ENCODE data around the gene PRH2. TPM values are rescaled to one million over a fixed set of nuclear protein-coding genes. Genes with fewer than 3 reads are reported as not detected.

The PRH2 gene
- polyA plus RNA-seq, 1 of the 3 experiments (the other 2 are of a cell fraction): not detected

- Histone ChIP-seq H2AFZ (ENCODE audit: low read depth) (no peak within 1 kb of the TSS), H3K79me2 (ENCODE audit: insufficient read depth) (no peaks in the 10 kb centered on the region), H3K9me3 (no peaks in the 10 kb centered on the region), H3F3A (replicated peaks; ENCODE audit: insufficient read depth) (peaks cover 5% of the 10 kb centered on the region), H3K9ac (no peak within 1 kb of the TSS), H3K9me2 (no peaks in the 10 kb centered on the region; the same call in 1 of the 2 replicates), H3K4me1 (ENCODE audit: control insufficient read depth in 1 of 2, insufficient read depth in 2 of 2, low read depth in 1 of 2, low read length in 1 of 2) (peaks cover 0 to 4% of the 10 kb centered on the region in 2 experiments; a peak in 1 of 4 replicates), H4K20me1 (ENCODE audit: insufficient read depth) (no peaks in the 10 kb centered on the region), H3K27ac (ENCODE audit: low read depth in 2 of 2, low read length in 1 of 2) (no peak within 1 kb of the TSS), H3K4me3 (ENCODE audit: low read depth in 2 of 2, low read length in 1 of 2) (no peak within 1 kb of the TSS), H3K27me3 (ENCODE audit: insufficient read depth) (no peaks in the 10 kb centered on the region), H3K36me3 (replicated peaks in 1 of 2; ENCODE audit: control insufficient read depth in 1 of 2, insufficient read depth in 2 of 2, low read length in 1 of 2) (peaks cover 2 to 4% of the 10 kb centered on the region in 2 experiments), H3K4me2 (no peak within 1 kb of the TSS)
- CTCF ChIA-PET: interaction anchor here (1.7 kb wide), 1 partner anchor 260 kb away, joined by 4 read pairs; no protein-coding TSS in a partner anchor
- no peak for TF ChIP-seq YY1 (IDR thresholded peaks at IDR 0.05; ENCODE audit: low read depth)
- POLR2A ChIA-PET: no interaction called here
- WGBS (ENCODE audit: low lambda C conversion rate): 52% methylated on average over 1 of the region's 1 CpG
- DNase-seq: no peak
These were observed 10.1 kb downstream of the PRH2 start, which contains the start of gene TAS2R14 for GRCh38 chr12:10939163-10939562. Gene TAS2R14, minus strand, starts transcription at chr12:10939263. Its CDS starts 56 bp downstream, at chr12:10939207.

GRCh38 chr12:10940389-10940788, 11.4 kb downstream of the PRH2 start:
- H3K27ac ChIP-seq (ENCODE audit: low read depth in 2 of 2, low read length in 1 of 2): no peak overlapping the region

More at GRCh38 chr12:10940389-10940788, 11.4 kb downstream of the PRH2 start:
- no peak overlapping the region for H3K4me2 ChIP-seq
- peaks cover 5% of the 10 kb centered on the region for H3F3A ChIP-seq (replicated peaks; ENCODE audit: insufficient read depth)
- TF ChIP-seq, protein P1, sequence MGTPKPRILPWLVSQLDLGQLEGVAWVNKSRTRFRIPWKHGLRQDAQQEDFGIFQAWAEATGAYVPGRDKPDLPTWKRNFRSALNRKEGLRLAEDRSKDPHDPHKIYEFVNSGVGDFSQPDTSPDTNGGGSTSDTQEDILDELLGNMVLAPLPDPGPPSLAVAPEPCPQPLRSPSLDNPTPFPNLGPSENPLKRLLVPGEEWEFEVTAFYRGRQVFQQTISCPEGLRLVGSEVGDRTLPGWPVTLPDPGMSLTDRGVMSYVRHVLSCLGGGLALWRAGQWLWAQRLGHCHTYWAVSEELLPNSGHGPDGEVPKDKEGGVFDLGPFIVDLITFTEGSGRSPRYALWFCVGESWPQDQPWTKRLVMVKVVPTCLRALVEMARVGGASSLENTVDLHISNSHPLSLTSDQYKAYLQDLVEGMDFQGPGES (IDR thresholded peaks at IDR 0.05; ENCODE audit: low read depth, low read length): no peak
- no peak for TF ChIP-seq USF2 (IDR thresholded peaks at IDR 0.05; ENCODE audit: borderline replicate concordance, low read depth, low read length)
- TF ChIP-seq FOXJ3 (CRISPR knock-in tag; IDR thresholded peaks at IDR 0.05): no peak
- TF ChIP-seq NFIC (IDR thresholded peaks at IDR 0.05; ENCODE audit: borderline replicate concordance): no peak
- TF ChIP-seq FOSL2 (IDR thresholded peaks at IDR 0.05; ENCODE audit: borderline replicate concordance, low read depth): peak; percentile 20; the same call in 1 of the 2 replicates
- TF ChIP-seq RAD21 (IDR thresholded peaks at IDR 0.05; ENCODE audit: low read length): no peak
- peak; percentile 48 for TF ChIP-seq JUND (IDR thresholded peaks at IDR 0.05)
- TF ChIP-seq EZH2phosphoT487 (IDR thresholded peaks at IDR 0.05; ENCODE audit: borderline replicate concordance, low read depth): no peak
- TF ChIP-seq, protein P2, sequence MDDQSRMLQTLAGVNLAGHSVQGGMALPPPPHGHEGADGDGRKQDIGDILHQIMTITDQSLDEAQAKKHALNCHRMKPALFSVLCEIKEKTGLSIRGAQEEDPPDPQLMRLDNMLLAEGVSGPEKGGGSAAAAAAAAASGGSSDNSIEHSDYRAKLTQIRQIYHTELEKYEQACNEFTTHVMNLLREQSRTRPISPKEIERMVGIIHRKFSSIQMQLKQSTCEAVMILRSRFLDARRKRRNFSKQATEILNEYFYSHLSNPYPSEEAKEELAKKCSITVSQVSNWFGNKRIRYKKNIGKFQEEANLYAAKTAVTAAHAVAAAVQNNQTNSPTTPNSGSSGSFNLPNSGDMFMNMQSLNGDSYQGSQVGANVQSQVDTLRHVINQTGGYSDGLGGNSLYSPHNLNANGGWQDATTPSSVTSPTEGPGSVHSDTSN (IDR thresholded peaks at IDR 0.05): no peak
- TF ChIP-seq SMC3 (IDR thresholded peaks at IDR 0.05; ENCODE audit: low read depth, low read length): no peak
- no peak for TF ChIP-seq RFX5 (IDR thresholded peaks at IDR 0.05; ENCODE audit: low read length)
- TF ChIP-seq POLR2AphosphoS5 (IDR thresholded peaks at IDR 0.05; ENCODE audit: low read depth, low read length): no peak
- TF ChIP-seq, protein P3, sequence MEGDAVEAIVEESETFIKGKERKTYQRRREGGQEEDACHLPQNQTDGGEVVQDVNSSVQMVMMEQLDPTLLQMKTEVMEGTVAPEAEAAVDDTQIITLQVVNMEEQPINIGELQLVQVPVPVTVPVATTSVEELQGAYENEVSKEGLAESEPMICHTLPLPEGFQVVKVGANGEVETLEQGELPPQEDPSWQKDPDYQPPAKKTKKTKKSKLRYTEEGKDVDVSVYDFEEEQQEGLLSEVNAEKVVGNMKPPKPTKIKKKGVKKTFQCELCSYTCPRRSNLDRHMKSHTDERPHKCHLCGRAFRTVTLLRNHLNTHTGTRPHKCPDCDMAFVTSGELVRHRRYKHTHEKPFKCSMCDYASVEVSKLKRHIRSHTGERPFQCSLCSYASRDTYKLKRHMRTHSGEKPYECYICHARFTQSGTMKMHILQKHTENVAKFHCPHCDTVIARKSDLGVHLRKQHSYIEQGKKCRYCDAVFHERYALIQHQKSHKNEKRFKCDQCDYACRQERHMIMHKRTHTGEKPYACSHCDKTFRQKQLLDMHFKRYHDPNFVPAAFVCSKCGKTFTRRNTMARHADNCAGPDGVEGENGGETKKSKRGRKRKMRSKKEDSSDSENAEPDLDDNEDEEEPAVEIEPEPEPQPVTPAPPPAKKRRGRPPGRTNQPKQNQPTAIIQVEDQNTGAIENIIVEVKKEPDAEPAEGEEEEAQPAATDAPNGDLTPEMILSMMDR (IDR thresholded peaks at IDR 0.05): no peak
- H3K79me2 ChIP-seq (ENCODE audit: insufficient read depth): no peaks in the 10 kb centered on the region
- POLR2A ChIA-PET: no interaction called here
- no peak overlapping the region for H3K4me3 ChIP-seq (ENCODE audit: low read depth in 2 of 2, low read length in 1 of 2)
- peaks cover 2 to 4% of the 10 kb centered on the region in 2 experiments for H3K36me3 ChIP-seq (replicated peaks in 1 of 2; ENCODE audit: control insufficient read depth in 1 of 2, insufficient read depth in 2 of 2, low read length in 1 of 2)
- CTCF ChIA-PET: no interaction called here
- no peak for DNase-seq
- no peaks in the 10 kb centered on the region; the same call in 1 of the 2 replicates for H3K9me2 ChIP-seq
- no peaks in the 10 kb centered on the region for H3K9me3 ChIP-seq
- H3K4me1 ChIP-seq (ENCODE audit: control insufficient read depth in 1 of 2, insufficient read depth in 2 of 2, low read depth in 1 of 2, low read length in 1 of 2): peaks cover 0 to 4% of the 10 kb centered on the region in 2 experiments; a peak in 1 of 4 replicates
- no peak overlapping the region for H2AFZ ChIP-seq (ENCODE audit: low read depth)
- 86% methylated on average over 2 of the region's 2 CpGs for WGBS (ENCODE audit: low lambda C conversion rate)
- no peaks in the 10 kb centered on the region for H4K20me1 ChIP-seq (ENCODE audit: insufficient read depth)
- H3K9ac ChIP-seq: no peak overlapping the region
- H3K27me3 ChIP-seq (ENCODE audit: insufficient read depth): no peaks in the 10 kb centered on the region

All from SK-N-SH (cell line).